H9 (cell line): ENCODE results near the gene STMN1. TPM values are rescaled to one million over a fixed set of nuclear protein-coding genes. Genes with fewer than 3 reads are reported as not detected.
A peak's percentile ranks its signal among the peaks of the same experiment; 100 is the strongest.

Experiments
- DNase-seq: peaks from one replicate; pipeline ENCODE4 v3.0.0-alpha.2; 2017
- H2AFZ ChIP-seq: one replicate; pipeline ENCODE4 v1.6.1; 2013; ENCODE audit warnings: mild to moderate bottlenecking, low read length, control low read depth, moderate library complexity
- H2AK5ac ChIP-seq: 2 replicates; pipeline ENCODE4 v1.6.1; 2013; ENCODE audit warnings: low read length, control low read depth, mixed read lengths; ENCODE audit not compliant: insufficient read length
- H2BK120ac ChIP-seq: one replicate; pipeline ENCODE4 v1.6.1; 2013; ENCODE audit warnings: low read depth, mild to moderate bottlenecking, low read length, control low read depth, inconsistent platforms; ENCODE audit not compliant: poor library complexity, severe bottlenecking
- H2BK12ac ChIP-seq: 2 replicates; pipeline ENCODE4 v1.6.1; 2013; ENCODE audit warnings: low read length, control low read depth, mixed read lengths, low read depth; ENCODE audit not compliant: insufficient read length
- H2BK15ac ChIP-seq: 2 replicates; pipeline ENCODE4 v1.6.1; 2013; ENCODE audit warnings: low read depth, low read length, control low read depth
- H2BK20ac ChIP-seq: one replicate; pipeline ENCODE4 v1.6.1; 2013; ENCODE audit warnings: low read depth, mild to moderate bottlenecking, low read length, control low read depth, inconsistent platforms; ENCODE audit not compliant: poor library complexity, severe bottlenecking
- H2BK5ac ChIP-seq: 2 replicates; pipeline ENCODE4 v1.6.1; 2013; ENCODE audit warnings: low read length, control low read depth, mixed read lengths; ENCODE audit not compliant: insufficient read length
- H3K14ac ChIP-seq: 2 replicates; pipeline ENCODE4 v1.6.1; 2013; ENCODE audit warnings: low read length, control low read depth; ENCODE audit not compliant: insufficient read depth
- H3K18ac ChIP-seq: 2 replicates; pipeline ENCODE4 v1.6.1; 2013; ENCODE audit warnings: low read depth, mild to moderate bottlenecking, mixed read lengths, low read length, control low read depth; ENCODE audit not compliant: insufficient read length
- H3K23ac ChIP-seq: 2 replicates; pipeline ENCODE4 v1.6.1; 2013; ENCODE audit warnings: low read length, control low read depth, mixed read lengths, low read depth; ENCODE audit not compliant: insufficient read length
- H3K23me2 ChIP-seq: 2 replicates; pipeline ENCODE4 v1.6.1; 2013; ENCODE audit warnings: low read depth, mild to moderate bottlenecking, mixed read lengths, low read length, control low read depth; ENCODE audit not compliant: insufficient read length, poor library complexity, severe bottlenecking
- H3K27ac ChIP-seq: 2 replicates; pipeline ENCODE4 v1.5.1; 2013; ENCODE audit warnings: low read length, control low read depth, mixed read lengths, low read depth; ENCODE audit not compliant: insufficient read length
- H3K27me3 ChIP-seq: 2 replicates; pipeline ENCODE4 v1.6.1; 2013; ENCODE audit warnings: low read length, control low read depth, inconsistent platforms; ENCODE audit not compliant: insufficient read depth
- H3K4ac ChIP-seq: 2 replicates; pipeline ENCODE4 v1.6.1; 2013; ENCODE audit warnings: low read depth, mild to moderate bottlenecking, control low read depth, inconsistent platforms, low read length, moderate library complexity
- H3K4me1 ChIP-seq: 2 replicates; pipeline ENCODE4 v1.6.1; 2013; ENCODE audit warnings: low read length, control low read depth, inconsistent platforms; ENCODE audit not compliant: insufficient read depth
- H3K4me2 ChIP-seq: 2 replicates; pipeline ENCODE4 v1.6.1; 2013; ENCODE audit warnings: low read length, control low read depth, mixed read lengths; ENCODE audit not compliant: insufficient read length, insufficient read depth
- H3K56ac ChIP-seq: 2 replicates; pipeline ENCODE4 v1.6.1; 2013; ENCODE audit warnings: low read depth, mild to moderate bottlenecking, mixed read lengths, low read length, control low read depth; ENCODE audit not compliant: insufficient read length
- H3K79me1 ChIP-seq: 2 replicates; pipeline ENCODE4 v1.6.1; 2013; ENCODE audit warnings: low read depth, mild to moderate bottlenecking, moderate library complexity, low read length, control low read depth, inconsistent platforms; ENCODE audit not compliant: insufficient read depth, poor library complexity, severe bottlenecking
- H3K79me2 ChIP-seq: 2 replicates; pipeline ENCODE4 v1.6.1; 2013; ENCODE audit warnings: low read length, control low read depth, inconsistent platforms; ENCODE audit not compliant: insufficient read depth
- H3K9ac ChIP-seq: 2 replicates; pipeline ENCODE4 v1.6.1; 2013; ENCODE audit warnings: low read length, control low read depth, mixed read lengths; ENCODE audit not compliant: insufficient read length; ENCODE audit errors: extremely low read depth
- H3K9me3 ChIP-seq: one replicate; pipeline ENCODE4 v1.6.1; 2013; ENCODE audit warnings: low read depth, low read length, inconsistent platforms; ENCODE audit not compliant: control insufficient read depth
- H3T11ph ChIP-seq: one replicate; pipeline ENCODE4 v1.6.1; 2013; ENCODE audit warnings: mild to moderate bottlenecking, low read length, control low read depth, inconsistent platforms
- H4K20me1 ChIP-seq: one replicate; pipeline ENCODE4 v1.6.1; 2013; ENCODE audit not compliant: control insufficient read depth, insufficient read length, insufficient read depth
- H4K5ac ChIP-seq: 2 replicates; pipeline ENCODE4 v1.6.1; 2013; ENCODE audit warnings: low read depth, mild to moderate bottlenecking, mixed read lengths, low read length, control low read depth; ENCODE audit not compliant: insufficient read length
- H4K8ac ChIP-seq: replicated peaks from 2 replicates; pipeline ENCODE4 v1.6.1; 2013; ENCODE audit warnings: low read length, control low read depth, mixed read lengths, low read depth; ENCODE audit not compliant: insufficient read length
- H4K91ac ChIP-seq: 2 replicates; pipeline ENCODE4 v1.6.1; 2013; ENCODE audit warnings: low read depth, mild to moderate bottlenecking, moderate library complexity, mixed read lengths, low read length, control low read depth; ENCODE audit not compliant: insufficient read length
- H3K27ac Mint-ChIP-seq, 3 experiments: 2 replicates in 2 of 3; 3 replicates in 1 of 3; pipeline ENCODE4 v1.8.0; 2020 to 2021; ENCODE audit warnings: mixed read lengths in 3 of 3, mild to moderate bottlenecking in 1 of 3, moderate library complexity in 1 of 3
- H3K27me3 Mint-ChIP-seq: 2 replicates; pipeline ENCODE4 v1.8.0; 2021; ENCODE audit warnings: low read depth, mild to moderate bottlenecking, moderate library complexity, mixed read lengths
- H3K36me3 Mint-ChIP-seq, 3 experiments: 2 replicates in 2 of 3; 3 replicates in 1 of 3; pipeline ENCODE4 v1.8.0; 2020 to 2021; ENCODE audit warnings: low read depth in 3 of 3, mixed read lengths in 3 of 3; ENCODE audit not compliant: insufficient read depth in 1 of 3
- H3K4me1 Mint-ChIP-seq, 2 experiments: 2 replicates each; pipeline ENCODE4 v1.8.0; 2020; ENCODE audit warnings: mixed read lengths in 2 of 2
- H3K4me3 Mint-ChIP-seq, 2 experiments: 2 replicates in 1 of 2; 3 replicates in 1 of 2; pipeline ENCODE4 v1.8.0; 2020 to 2021; ENCODE audit warnings: mild to moderate bottlenecking in 2 of 2, mixed read lengths in 2 of 2, moderate library complexity in 1 of 2
- H3K9me3 Mint-ChIP-seq, 2 experiments: 2 replicates in 1 of 2; 3 replicates in 1 of 2; pipeline ENCODE4 v1.8.0; 2020; ENCODE audit warnings: mild to moderate bottlenecking in 2 of 2, mixed read lengths in 2 of 2, moderate library complexity in 1 of 2
- WGBS: extraction: QIAGEN DNeasy Blood & Tissue Kit; methylation state at CpG from one replicate; pipeline ENCODE4 v1.1.7; 2013; ENCODE audit warnings: missing lambda C conversion rate, low lambda C conversion rate, mixed read lengths; ENCODE audit not compliant: insufficient read length; ENCODE audit errors: extremely low coverage; 5-methylcytosine and 5-hydroxymethylcytosine counted together
- total RNA-seq: library from RNA; stranded (reverse); gene quantifications from 2 replicates; pipeline ENCODE4 v1.2.1, GENCODE V29; 2021
- TF ChIP-seq, protein P1 (sequence below): fragments of 200-600 bp; sonication (generic); conservative IDR thresholded peaks from 3 replicates; pipeline ENCODE4 v1.8.0; 2021; ENCODE audit warnings: antibody characterized with exemption, mild to moderate bottlenecking

Gene STMN1
- total RNA-seq, 1 experiment from 2014 or later: 500 TPM

DNA sequence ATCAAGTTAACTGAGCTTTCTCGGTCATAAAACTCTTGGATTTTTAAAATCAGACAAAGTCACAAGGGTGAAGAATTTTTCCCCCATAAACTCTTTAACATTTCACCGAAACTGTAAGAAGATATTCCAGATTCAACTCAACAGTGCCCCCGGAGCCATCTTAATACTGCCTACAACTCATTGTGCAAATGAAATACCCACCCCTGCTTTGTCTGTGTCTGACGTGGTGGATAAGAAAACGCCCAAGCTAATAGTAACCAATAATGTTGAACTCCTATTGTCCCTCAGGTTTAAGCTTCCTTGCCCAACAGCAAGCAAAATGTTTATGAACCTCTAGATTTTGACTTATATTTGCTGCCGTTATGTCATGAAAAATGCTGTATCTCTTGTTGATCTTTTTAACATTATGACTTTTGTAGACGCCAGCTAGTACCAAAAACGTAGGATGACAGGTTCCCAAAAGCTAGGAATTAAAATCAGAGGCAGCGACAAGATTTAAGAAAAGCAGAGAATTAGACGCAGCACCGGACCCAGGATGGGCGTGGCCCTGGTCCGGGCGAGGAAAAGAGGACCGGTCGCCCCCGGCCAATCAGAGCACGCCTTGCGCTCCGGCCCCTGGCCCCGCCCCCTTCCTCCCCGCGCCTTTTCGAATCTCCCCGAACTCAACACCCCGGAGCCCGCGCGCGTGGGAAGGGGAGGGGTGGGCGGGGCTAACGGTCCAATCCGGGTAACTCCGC lies 1.1 kb downstream of the STMN1 start:
- Mint-ChIP-seq H3K36me3 (peaks cover 29 to 47% (median 40%) of the 10 kb centered on the region in 3 experiments), H3K4me3 (peak overlapping the region; percentile 86 to 92), H3K9me3 (peaks cover 0 to 2% of the 10 kb centered on the region in 2 experiments; a peak in 2 of 5 replicates), H3K27me3 (peaks cover 19% of the 10 kb centered on the region), H3K27ac (peak overlapping the region; percentile 65 to 91 (median 83); a peak in 6 of 7 replicates), H3K4me1 (peaks cover 39 to 48% of the 10 kb centered on the region in 2 experiments)
- no peak overlapping the region for H4K5ac ChIP-seq
- no peak overlapping the region for H2BK15ac ChIP-seq
- H2BK20ac ChIP-seq: no peak overlapping the region
- H3K4me2 ChIP-seq: peak overlapping the region; percentile 73
- peaks cover 19% of the 10 kb centered on the region; the same call in 1 of the 2 replicates for H3K79me2 ChIP-seq
- H3K18ac ChIP-seq: no peak overlapping the region
- H2AK5ac ChIP-seq: no peak overlapping the region
- H3K79me1 ChIP-seq: peaks cover 3% of the 10 kb centered on the region
- no peak overlapping the region for H2AFZ ChIP-seq
- H3K27me3 ChIP-seq: no peaks in the 10 kb centered on the region
- H3K9ac ChIP-seq: peak overlapping the region; percentile 82
- no CpG with 5 or more reads among the region's 34 CpGs for WGBS
- H3K27ac ChIP-seq: no peak overlapping the region
- no peak overlapping the region for H3K4ac ChIP-seq
- no peak overlapping the region for H2BK120ac ChIP-seq
- H4K20me1 ChIP-seq: no peaks in the 10 kb centered on the region
- no peak overlapping the region for H2BK5ac ChIP-seq
- no peak overlapping the region for H4K8ac ChIP-seq
- no peak overlapping the region for H3T11ph ChIP-seq
- TF ChIP-seq, protein P1, sequence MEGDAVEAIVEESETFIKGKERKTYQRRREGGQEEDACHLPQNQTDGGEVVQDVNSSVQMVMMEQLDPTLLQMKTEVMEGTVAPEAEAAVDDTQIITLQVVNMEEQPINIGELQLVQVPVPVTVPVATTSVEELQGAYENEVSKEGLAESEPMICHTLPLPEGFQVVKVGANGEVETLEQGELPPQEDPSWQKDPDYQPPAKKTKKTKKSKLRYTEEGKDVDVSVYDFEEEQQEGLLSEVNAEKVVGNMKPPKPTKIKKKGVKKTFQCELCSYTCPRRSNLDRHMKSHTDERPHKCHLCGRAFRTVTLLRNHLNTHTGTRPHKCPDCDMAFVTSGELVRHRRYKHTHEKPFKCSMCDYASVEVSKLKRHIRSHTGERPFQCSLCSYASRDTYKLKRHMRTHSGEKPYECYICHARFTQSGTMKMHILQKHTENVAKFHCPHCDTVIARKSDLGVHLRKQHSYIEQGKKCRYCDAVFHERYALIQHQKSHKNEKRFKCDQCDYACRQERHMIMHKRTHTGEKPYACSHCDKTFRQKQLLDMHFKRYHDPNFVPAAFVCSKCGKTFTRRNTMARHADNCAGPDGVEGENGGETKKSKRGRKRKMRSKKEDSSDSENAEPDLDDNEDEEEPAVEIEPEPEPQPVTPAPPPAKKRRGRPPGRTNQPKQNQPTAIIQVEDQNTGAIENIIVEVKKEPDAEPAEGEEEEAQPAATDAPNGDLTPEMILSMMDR: peak; percentile 27; the same call in 1 of the 3 replicates
- H3K23ac ChIP-seq: no peak overlapping the region
- peaks cover 4% of the 10 kb centered on the region for H3K23me2 ChIP-seq
- no peaks in the 10 kb centered on the region for H3K4me1 ChIP-seq
- no peak overlapping the region for H2BK12ac ChIP-seq
- peak; percentile 92 for DNase-seq
- H3K56ac ChIP-seq: no peak overlapping the region
- H3K14ac ChIP-seq: no peak overlapping the region
- H3K9me3 ChIP-seq: no peaks in the 10 kb centered on the region
- no peak overlapping the region for H4K91ac ChIP-seq
